Thoracic aorta (tissue), 2 donors: ENCODE results near the gene SLC9A3. TPM values are rescaled to one million over a fixed set of nuclear protein-coding genes. Genes with fewer than 3 reads are reported as not detected.

ENCODE experiments used
- ATAC-seq: fragments of 150-250 bp; one replicate; pipeline ENCODE4 v1.8.0; 2017; ENCODE audit warnings: low read depth; ENCODE audit not compliant: insufficient number of reproducible peaks, low FRiP score
- DNase-seq: peaks from one replicate; pipeline ENCODE4 v3.0.0-alpha.2; 2020; ENCODE audit warnings: low spot score
- H3K27ac ChIP-seq, 2 donors: fragments of 200-600 bp; sonication (generic); 1 replicate in 1 of 2; 2 replicates in 1 of 2; pipeline ENCODE4 v1.5.1; 2016; ENCODE audit warnings: mild to moderate bottlenecking in 2 of 2, moderate library complexity in 2 of 2
- H3K27me3 ChIP-seq: fragments of 200-600 bp; sonication (generic); replicated peaks from 2 replicates; pipeline ENCODE4 v1.6.0; 2016; ENCODE audit warnings: mild to moderate bottlenecking; ENCODE audit not compliant: insufficient read depth
- H3K36me3 ChIP-seq: fragments of 200-600 bp; sonication (generic); one replicate; pipeline ENCODE4 v1.5.1; 2016
- H3K4me1 ChIP-seq, 2 donors: fragments of 200-600 bp; sonication (generic); 1 replicate in 1 of 2; 2 replicates in 1 of 2; pipeline versions ENCODE4 v1.5.1 to v1.6.0; 2016; ENCODE audit warnings: low read depth in 2 of 2, mild to moderate bottlenecking in 1 of 2; ENCODE audit not compliant: control insufficient read depth in 1 of 2
- H3K4me3 ChIP-seq: fragments of 200-600 bp; sonication (generic); 2 replicates; pipeline ENCODE4 v1.5.1; 2016; ENCODE audit warnings: mild to moderate bottlenecking
- H3K9me3 ChIP-seq: fragments of 200-600 bp; sonication (generic); 2 replicates; pipeline ENCODE4 v1.5.1; 2016
- CTCF ChIP-seq: fragments of 200-600 bp; sonication (generic); IDR thresholded peaks from one replicate; pipeline ENCODE4 v1.5.1; 2019; ENCODE audit warnings: antibody characterized with exemption
- total RNA-seq, 2 donors: library from RNA; depleted of rRNA; stranded (reverse); fragments of >200 nt; gene quantifications; one replicate each; pipeline versions ENCODE4 v1.1.0 to v1.2.3, GENCODE V29; 2016

The SLC9A3 gene
- total RNA-seq, 2 donors from 2014 or later, result 1.6 to 1.8 TPM

- no peak overlapping the region for H3K4me3 ChIP-seq
- no peak overlapping the region for H3K27ac ChIP-seq
- no peaks in the 10 kb centered on the region for H3K4me1 ChIP-seq
- H3K36me3 ChIP-seq, result peaks cover 66% of the 10 kb centered on the region
- H3K9me3 ChIP-seq, result peaks cover 6% of the 10 kb centered on the region
- DNase-seq, result no peak
- H3K27me3 ChIP-seq, result no peaks in the 10 kb centered on the region
- no peak for ATAC-seq
- no peak for TF ChIP-seq CTCF
Observed at GRCh38 chr5:451587-452458, 72.4 kb downstream of the SLC9A3 start.

GRCh38 chr5:449151-449550 lies 75.1 kb downstream of the SLC9A3 start:
- Histone ChIP-seq H3K27me3 (no peaks in the 10 kb centered on the region), H3K9me3 (peaks cover 6% of the 10 kb centered on the region), H3K4me3 (no peak overlapping the region), H3K36me3 (peaks cover 55% of the 10 kb centered on the region), H3K4me1 (peaks cover 0 to 6% of the 10 kb centered on the region in 2 donors), H3K27ac (no peak overlapping the region)
- TF ChIP-seq CTCF, result no peak
- no peak for ATAC-seq
- no peak for DNase-seq

- Histone ChIP-seq H3K27me3 (no peaks in the 10 kb centered on the region), H3K4me3 (no peak overlapping the region), H3K9me3 (peaks cover 6% of the 10 kb centered on the region), H3K36me3 (peaks cover 51% of the 10 kb centered on the region), H3K4me1 (peaks cover 3 to 10% of the 10 kb centered on the region in 2 donors), H3K27ac (no peak overlapping the region)
- no peak for ATAC-seq
- TF ChIP-seq CTCF, result no peak
- no peak for DNase-seq
Observed at GRCh38 chr5:448766-449090, 75.5 kb downstream of the SLC9A3 start.

GRCh38 chr5:448061-448765 lies 76.0 kb downstream of the SLC9A3 start:
- ATAC-seq, result no peak
- Histone ChIP-seq H3K36me3 (peaks cover 46% of the 10 kb centered on the region), H3K4me3 (no peak overlapping the region), H3K9me3 (peaks cover 6% of the 10 kb centered on the region), H3K27ac (no peak overlapping the region), H3K27me3 (no peaks in the 10 kb centered on the region), H3K4me1 (peaks cover 4 to 11% of the 10 kb centered on the region in 2 donors)
- no peak for TF ChIP-seq CTCF
- no peak for DNase-seq

GRCh38 chr5:447501-447900 lies 76.7 kb downstream of the SLC9A3 start:
- H3K4me3 ChIP-seq, result no peak overlapping the region
- H3K9me3 ChIP-seq, result peaks cover 6% of the 10 kb centered on the region
- TF ChIP-seq CTCF, result no peak
- ATAC-seq (no peak), DNase-seq (no peak)
- no peak overlapping the region for H3K27ac ChIP-seq
- no peaks in the 10 kb centered on the region for H3K27me3 ChIP-seq
- H3K4me1 ChIP-seq, result peaks cover 4 to 12% of the 10 kb centered on the region in 2 donors
- H3K36me3 ChIP-seq, result peaks cover 39% of the 10 kb centered on the region
